Ramos (cell line): Measurements from ENCODE around the gene MYO1A.

ENCODE experiments used
- in situ Hi-C: fragments of 300-500 bp; cut with MboI; formaldehyde crosslinking; loops from one replicate; pipeline ENCODE4 v1.14.3; 2022; ENCODE audit warnings: low sequenced_read_pairs; ENCODE audit not compliant: unreplicated experiment

Gene MYO1A

GRCh38 chr12:57049890-57050289 lies at the start of gene MYO1A:
TSS of gene MYO1A (minus strand) at chr12:57050129. CDS start at chr12:57048323, 1,806 bp downstream.
- in situ Hi-C loops: no loop called here

- in situ Hi-C loops: no loop called here
Measured at GRCh38 chr12:57099047-57099714, 49.3 kb upstream of the MYO1A start.

- in situ Hi-C loops: no loop called here
Measured at GRCh38 chr12:57098546-57098945, 48.6 kb upstream of the MYO1A start.

- in situ Hi-C loops: no loop called here
Measured at GRCh38 chr12:57097554-57097835, 47.6 kb upstream of the MYO1A start.

GRCh38 chr12:57096748-57097553 lies 47.0 kb upstream of the MYO1A start:
- in situ Hi-C loops: no loop called here

- in situ Hi-C loops: no loop called here
Measured at GRCh38 chr12:57096099-57096572, 46.2 kb upstream of the MYO1A start.

GRCh38 chr12:57095440-57095839 lies 45.5 kb upstream of the MYO1A start:
- in situ Hi-C loops: no loop called here

- in situ Hi-C loops: no loop called here
Measured at GRCh38 chr12:57094208-57095160, 44.6 kb upstream of the MYO1A start.

GRCh38 chr12:57093415-57094207 lies 43.7 kb upstream of the MYO1A start:
- in situ Hi-C loops: no loop called here

GRCh38 chr12:57092876-57093414 lies 43.0 kb upstream of the MYO1A start:
- in situ Hi-C loops: no loop called here

- in situ Hi-C loops: no loop called here
Measured at GRCh38 chr12:57092529-57092862, 42.6 kb upstream of the MYO1A start.

- in situ Hi-C loops: no loop called here
Measured at GRCh38 chr12:57091638-57092528, 42.0 kb upstream of the MYO1A start.

- in situ Hi-C loops: no loop called here
Measured at GRCh38 chr12:57090924-57091637, 41.2 kb upstream of the MYO1A start.

- in situ Hi-C loops: no loop called here
Measured at GRCh38 chr12:57090490-57090889, 40.6 kb upstream of the MYO1A start.

GRCh38 chr12:57089271-57090245 lies 39.6 kb upstream of the MYO1A start:
- in situ Hi-C loops: no loop called here

- in situ Hi-C loops: no loop called here
Measured at GRCh38 chr12:57088354-57089270, 38.7 kb upstream of the MYO1A start, which contains the start of gene NAB2. TSS of gene NAB2 (plus strand) at chr12:57089114. CDS start at chr12:57089272, 158 bp downstream.
